Adrenal gland (tissue), 12 donors: ENCODE data around the gene TPM2. TPM values are rescaled to one million over a fixed set of nuclear protein-coding genes. Genes with fewer than 3 reads are reported as not detected.
"Not testable (repeated sequence)": the region's sequence is repeated elsewhere in the genome, so short reads cannot be mapped to it uniquely, and the experiment has no call there.

ENCODE experiments used
- DNase-seq, 7 donors: peaks; one replicate each; pipeline ENCODE4 v3.0.0-alpha.2; 2019 to 2020
- H3K27ac ChIP-seq, 5 donors: fragments of 200-600 bp; sonication (generic) in 4 of 5; 1 replicate in 3 of 5; 2 replicates in 2 of 5; pipeline versions ENCODE4 v1.5.1 to v1.8.0; 2016 to 2020; ENCODE audit warnings: mild to moderate bottlenecking in 1 of 5
- H3K27me3 ChIP-seq: fragments of 200-600 bp; 2 replicates; pipeline ENCODE4 v1.8.0; 2021
- H3K36me3 ChIP-seq, 2 donors: fragments of 200-600 bp; replicated peaks in 1 of 2; 1 replicate in 1 of 2; 2 replicates in 1 of 2; pipeline versions ENCODE4 v1.5.1 to v1.8.0; 2018 to 2022
- H3K4me1 ChIP-seq, 2 donors: fragments of 200-600 bp; replicated peaks in 1 of 2; 1 replicate in 1 of 2; 2 replicates in 1 of 2; pipeline versions ENCODE4 v1.5.1 to v1.8.0; 2018 to 2021
- H3K4me3 ChIP-seq, 4 donors: fragments of 200-600 bp; sonication (generic) in 3 of 4; one replicate each; pipeline ENCODE4 v1.5.1; 2016 to 2018
- H3K9me3 ChIP-seq, 3 donors: fragments of 200-600 bp; sonication (generic) in 1 of 3; replicated peaks in 1 of 3; 1 replicate in 2 of 3; 2 replicates in 1 of 3; pipeline versions ENCODE4 v1.5.1 to v1.8.0; 2016 to 2021
- POLR2A ChIP-seq, 2 donors: fragments of 450-650 bp; IDR thresholded peaks; one replicate each; pipeline ENCODE4 v1.6.1; 2017; ENCODE audit warnings: antibody characterized with exemption in 2 of 2, mild to moderate bottlenecking in 2 of 2, moderate library complexity in 1 of 2
- WGBS, 4 donors: extraction: QIAGEN DNeasy Blood & Tissue Kit in 2 of 4; methylation state at CpG; one replicate each; pipeline versions ENCODE4 v1.1.5 to v1.1.7; 2013 to 2017; 5-methylcytosine and 5-hydroxymethylcytosine counted together
- intact Hi-C, 2 donors: fragments of 100-400 bp; cut with DNase I; formaldehyde crosslinking; loops; one replicate each; pipeline versions ENCODE4 v1.14.1 to v1.15.0; 2022 to 2023
- polyA plus RNA-seq, 3 donors: library from polyadenylated mRNA; stranded (reverse); fragments of 200-250 nt in 2 of 3; fragments of 350-450 nt in 1 of 3; fragmentation: Illumina TruSeq in 1 of 3; extraction: RNeasy Lipid Tissue Mini Kit (QIAGEN cat#74804) in 1 of 3; gene quantifications; one replicate each; pipeline ENCODE4 v1.2.3, GENCODE V29; 2013 to 2014
- total RNA-seq, 9 donors: library from RNA; depleted of rRNA in 4 of 9; stranded (reverse); fragments of >200 nt in 4 of 9; fragments of 120-200 nt in 1 of 9; fragmentation: NEBNext Ultra II Directional in 1 of 9; extraction: Animal tissue kit (Norgen Biotek cat#: 25700) in 1 of 9; gene quantifications; one replicate each; pipeline versions ENCODE4 v1.1.0 to v1.2.4, GENCODE V29; 2013 to 2023
- TF ChIP-seq, protein P1 (sequence below), 6 experiments: fragments of 450-650 bp in 4 of 6; fragments of 200-600 bp in 2 of 6; sonication (generic) in 1 of 6; IDR thresholded peaks; 1 replicate in 5 of 6; 2 replicates in 1 of 6; pipeline versions ENCODE4 v1.5.1 to v1.8.0; 2016 to 2021; ENCODE audit warnings: antibody characterized with exemption in 6 of 6, mild to moderate bottlenecking in 2 of 6, moderate library complexity in 1 of 6
- donor health status: healthy with polysubstance abuse.
- donor health status: Bipolar disorder and iron deficiency.
- donor health status: DM: yes; HTN: yes; CAD: no.
- donor health status: DM: no; HTN: no; CAD: no.
- donor health status: DM: no; HTN: no; CAD: no.
- donor health status: DM: yes; HTN: yes; CAD: no.

TPM2 gene
- total and polyA plus RNA-seq, 12 donors = 188 to 1,472 (median 397) TPM

DNA sequence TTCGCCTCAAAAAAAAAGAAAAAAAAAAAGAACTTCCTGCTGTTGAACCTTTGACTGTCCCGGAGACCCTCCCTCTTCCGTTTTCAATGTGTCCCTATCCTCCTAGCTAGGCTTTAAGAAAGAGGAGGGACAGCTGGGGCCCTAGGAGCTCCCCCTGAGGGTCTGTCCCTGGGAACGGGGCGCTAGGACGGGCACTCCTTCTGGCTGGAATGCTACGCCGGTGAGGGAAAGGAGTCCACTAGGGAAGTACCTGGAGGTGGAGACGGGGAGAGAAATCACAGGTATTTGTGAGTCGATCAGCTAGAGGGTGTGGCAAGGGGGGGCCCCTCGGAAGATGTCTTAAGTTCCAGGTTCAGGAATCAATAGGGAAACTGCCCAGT is 43.6 kb downstream of the TPM2 start:
- Histone ChIP-seq H3K4me3 (peak overlapping the region; percentile 27 to 69 (median 58)), H3K27me3 (no peaks in the 10 kb centered on the region), H3K36me3 (no peaks in the 10 kb centered on the region), H3K9me3 (no peaks in the 10 kb centered on the region), H3K4me1 (peaks cover 3 to 18% of the 10 kb centered on the region in 2 donors), H3K27ac (peak overlapping the region; percentile 43 to 92 (median 79))
- WGBS, 4 donors = 3 to 8% (median 4%) methylated on average over 11 of the region's 11 CpGs
- intact Hi-C loops = loop anchor here in 1 of 2 donors (5.0 kb wide), 1 partner anchor 39 kb away; the partner anchor contains the start of gene TESK1
- peak in 1 of 7 donors; percentile 33 for DNase-seq
- TF ChIP-seq, protein P1, sequence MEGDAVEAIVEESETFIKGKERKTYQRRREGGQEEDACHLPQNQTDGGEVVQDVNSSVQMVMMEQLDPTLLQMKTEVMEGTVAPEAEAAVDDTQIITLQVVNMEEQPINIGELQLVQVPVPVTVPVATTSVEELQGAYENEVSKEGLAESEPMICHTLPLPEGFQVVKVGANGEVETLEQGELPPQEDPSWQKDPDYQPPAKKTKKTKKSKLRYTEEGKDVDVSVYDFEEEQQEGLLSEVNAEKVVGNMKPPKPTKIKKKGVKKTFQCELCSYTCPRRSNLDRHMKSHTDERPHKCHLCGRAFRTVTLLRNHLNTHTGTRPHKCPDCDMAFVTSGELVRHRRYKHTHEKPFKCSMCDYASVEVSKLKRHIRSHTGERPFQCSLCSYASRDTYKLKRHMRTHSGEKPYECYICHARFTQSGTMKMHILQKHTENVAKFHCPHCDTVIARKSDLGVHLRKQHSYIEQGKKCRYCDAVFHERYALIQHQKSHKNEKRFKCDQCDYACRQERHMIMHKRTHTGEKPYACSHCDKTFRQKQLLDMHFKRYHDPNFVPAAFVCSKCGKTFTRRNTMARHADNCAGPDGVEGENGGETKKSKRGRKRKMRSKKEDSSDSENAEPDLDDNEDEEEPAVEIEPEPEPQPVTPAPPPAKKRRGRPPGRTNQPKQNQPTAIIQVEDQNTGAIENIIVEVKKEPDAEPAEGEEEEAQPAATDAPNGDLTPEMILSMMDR (IDR thresholded peaks at IDR 0.05) = no peak
- no peak for TF ChIP-seq POLR2A (IDR thresholded peaks at IDR 0.05)

DNA sequence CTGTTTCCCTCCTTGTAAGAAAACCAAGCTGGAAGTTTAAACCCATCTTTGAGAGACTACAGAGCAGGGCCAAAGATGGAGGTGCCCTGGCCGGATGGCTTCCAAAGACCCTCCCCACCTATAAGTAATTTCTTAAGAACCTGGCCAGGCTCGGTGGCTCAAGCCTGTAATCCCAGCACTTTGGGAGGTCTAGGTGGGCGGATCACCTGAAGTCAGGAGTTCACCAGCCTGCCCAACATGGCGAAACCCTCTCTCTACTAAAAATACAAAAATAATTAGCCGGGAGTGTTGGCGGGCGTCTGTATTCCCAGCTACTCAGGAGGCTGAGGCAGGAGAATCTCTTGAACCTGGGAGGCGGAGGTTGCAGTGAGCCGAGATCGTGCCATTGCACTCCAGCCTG is 44.0 kb downstream of the TPM2 start:
- not testable (repeated sequence) for H3K36me3 ChIP-seq, H3K9me3 ChIP-seq, H3K27me3 ChIP-seq
- peak in 1 of 7 donors; percentile 48 for DNase-seq
- Histone ChIP-seq H3K27ac (peak overlapping the region in 4 of 5 donors; percentile 17 to 92 (median 61)), H3K4me3 (peak overlapping the region in 2 of 4 donors; percentile 55 to 69), H3K4me1 (peaks cover 3 to 18% of the 10 kb centered on the region in 2 donors)
- 46 to 53% (median 52%) methylated on average over 10 of the region's 10 CpGs for WGBS, 4 donors
- intact Hi-C loops = loop anchor here in 1 of 2 donors (5.0 kb wide), 1 partner anchor 38 kb away; the partner anchor contains the start of gene TESK1

DNA sequence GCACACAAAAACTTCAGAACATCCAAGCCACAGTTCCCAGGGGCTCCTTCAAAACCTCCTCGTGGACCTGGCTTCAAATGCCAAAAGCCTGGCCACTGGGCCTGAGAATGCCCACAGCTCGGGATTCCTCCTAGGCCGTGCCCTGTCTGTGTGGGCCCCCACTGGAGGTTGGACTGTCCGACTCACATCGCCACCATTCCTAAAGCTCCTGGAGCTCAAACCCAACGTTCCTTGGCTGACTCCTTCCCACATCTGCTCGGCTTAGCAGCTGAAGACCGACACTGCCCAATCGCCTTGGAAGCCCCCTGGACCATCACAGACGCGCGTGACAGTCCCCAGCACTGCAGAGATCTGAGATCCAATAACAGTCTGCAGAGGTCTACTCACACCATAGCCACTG is 46.7 kb downstream of the TPM2 start:
- Histone ChIP-seq H3K4me1 (peaks cover 3 to 31% of the 10 kb centered on the region in 2 donors), H3K36me3 (no peaks in the 10 kb centered on the region), H3K27me3 (no peaks in the 10 kb centered on the region), H3K27ac (no peak overlapping the region), H3K9me3 (no peaks in the 10 kb centered on the region), H3K4me3 (no peak overlapping the region)
- intact Hi-C loops = no loop called here
- TF ChIP-seq, protein P1 (IDR thresholded peaks at IDR 0.05) = no peak
- no peak for TF ChIP-seq POLR2A (IDR thresholded peaks at IDR 0.05)
- WGBS, 4 donors = 95 to 98% (median 95%) methylated on average over 12 of the region's 12 CpGs
- DNase-seq = no peak

DNA sequence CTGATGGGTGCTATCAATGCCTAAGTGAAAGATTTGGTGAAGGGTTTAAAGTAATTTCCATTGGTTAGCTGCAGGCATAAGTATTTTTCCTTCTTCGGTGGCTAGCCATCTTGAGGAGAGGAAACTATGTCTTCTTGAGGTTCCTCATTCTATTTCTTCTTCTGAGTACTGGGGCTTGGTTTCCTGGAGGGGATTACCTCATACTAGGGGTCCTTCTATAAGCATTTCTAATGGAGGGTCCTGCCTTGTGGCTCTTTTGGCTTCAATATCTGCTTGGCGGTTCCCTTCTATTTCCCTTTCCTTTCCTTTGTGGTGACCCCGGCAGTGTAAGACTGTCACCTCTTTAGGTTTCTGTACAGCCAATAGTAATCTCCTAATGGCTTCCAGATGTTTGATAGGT is 48.2 kb downstream of the TPM2 start:
- intact Hi-C loops, DNase-seq: not testable (repeated sequence)

DNA sequence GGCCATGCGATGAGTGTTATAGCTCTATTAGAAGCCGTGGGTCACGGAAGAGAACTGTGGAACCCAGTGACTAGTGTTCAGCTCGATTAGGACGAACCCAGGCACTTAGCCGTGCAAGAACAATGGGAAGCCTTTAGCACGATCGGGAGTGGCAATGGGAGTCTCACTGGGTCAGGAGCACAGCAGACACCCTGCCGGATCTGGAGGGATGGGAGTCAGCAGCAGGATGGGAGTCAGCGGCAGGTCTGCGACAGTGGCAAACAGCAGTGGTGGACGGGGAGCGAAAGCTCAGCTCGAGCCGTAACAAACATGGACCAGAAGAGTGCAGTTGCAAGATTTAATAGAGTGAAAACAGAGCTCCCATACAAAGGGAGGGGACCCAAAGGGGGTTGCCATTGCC is 49.3 kb downstream of the TPM2 start:
- H3K27me3 ChIP-seq, H3K9me3 ChIP-seq, DNase-seq, H3K27ac ChIP-seq, intact Hi-C loops, H3K4me3 ChIP-seq, H3K36me3 ChIP-seq: not testable (repeated sequence)
- whole genome bisulfite sequencing, 4 donors = 95 to 98% (median 97%) methylated on average over 15 of the region's 15 CpGs
- H3K4me1 ChIP-seq = peaks cover 4 to 34% of the 10 kb centered on the region in 2 donors

More for the DNA sequence above, 48.2 kb downstream of the TPM2 start:
- H3K4me1 ChIP-seq = peaks cover 0 to 29% of the 10 kb centered on the region in 2 donors
- 85 to 90% (median 87%) methylated on average over 3 of the region's 3 CpGs for WGBS, 4 donors
- H3K27ac ChIP-seq, H3K4me3 ChIP-seq, H3K9me3 ChIP-seq, H3K36me3 ChIP-seq, H3K27me3 ChIP-seq: not testable (repeated sequence)

DNA sequence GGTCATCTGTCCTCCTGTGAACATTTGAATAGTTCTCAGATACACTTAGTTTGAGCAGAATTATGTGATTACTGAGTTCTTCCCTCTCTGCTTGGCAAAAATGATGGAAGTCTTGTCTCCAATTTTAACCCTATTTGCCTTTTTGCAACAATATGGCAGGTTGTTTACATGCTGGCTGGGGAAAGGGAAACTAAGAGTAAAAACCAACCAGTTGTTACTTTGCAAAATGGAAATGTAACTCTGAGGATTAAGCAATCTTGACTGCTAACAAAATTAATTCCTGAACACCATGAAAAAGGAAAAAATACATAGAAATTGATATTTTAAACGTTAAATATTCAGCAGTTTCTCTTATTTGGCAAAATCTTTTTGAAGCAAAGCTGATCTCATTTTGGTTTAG is 50.1 kb downstream of the TPM2 start:
- peaks cover 8 to 35% of the 10 kb centered on the region in 2 donors for H3K4me1 ChIP-seq
- intact Hi-C loops = no loop called here

DNA sequence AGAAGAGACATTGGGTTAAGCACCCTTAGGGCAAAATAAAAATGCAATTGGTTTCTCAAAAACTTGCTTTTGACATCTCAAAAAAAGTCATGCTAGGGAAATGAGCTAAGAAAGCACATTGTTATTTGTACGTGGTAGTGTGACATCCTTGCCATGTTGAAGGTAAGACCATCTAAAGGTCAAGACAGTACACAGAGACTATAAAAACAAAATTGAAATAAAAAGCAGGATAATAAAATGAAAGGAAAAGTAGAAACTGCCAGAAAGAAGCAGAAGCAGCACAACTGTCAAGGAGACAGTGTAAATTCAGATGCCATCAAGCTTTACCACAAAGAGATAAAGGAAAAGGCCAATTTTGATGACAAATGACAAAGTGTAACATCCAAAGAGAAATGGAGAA is 50.5 kb downstream of the TPM2 start:
- WGBS, 4 donors = 23 to 47% (median 28%) methylated on average over 1 of the region's 1 CpG
- intact Hi-C loops, H3K9me3 ChIP-seq, H3K36me3 ChIP-seq, H3K27me3 ChIP-seq, H3K4me3 ChIP-seq, DNase-seq: not testable (repeated sequence)
- H3K27ac ChIP-seq = peak overlapping the region in 1 of 5 donors; percentile 37
- H3K4me1 ChIP-seq = peaks cover 8 to 35% of the 10 kb centered on the region in 2 donors

More for the DNA sequence above, 50.1 kb downstream of the TPM2 start:
- no peaks in the 10 kb centered on the region for H3K9me3 ChIP-seq
- TF ChIP-seq, protein P1 (IDR thresholded peaks at IDR 0.05) = no peak
- no peak for TF ChIP-seq POLR2A (IDR thresholded peaks at IDR 0.05)
- H3K27ac ChIP-seq = peak overlapping the region in 1 of 5 donors; percentile 37
- H3K27me3 ChIP-seq = no peaks in the 10 kb centered on the region
- WGBS, 4 donors = 78 to 93% (median 81%) methylated on average over 1 of the region's 1 CpG
- DNase-seq = no peak
- no peaks in the 10 kb centered on the region for H3K36me3 ChIP-seq
- H3K4me3 ChIP-seq = no peak overlapping the region

DNA sequence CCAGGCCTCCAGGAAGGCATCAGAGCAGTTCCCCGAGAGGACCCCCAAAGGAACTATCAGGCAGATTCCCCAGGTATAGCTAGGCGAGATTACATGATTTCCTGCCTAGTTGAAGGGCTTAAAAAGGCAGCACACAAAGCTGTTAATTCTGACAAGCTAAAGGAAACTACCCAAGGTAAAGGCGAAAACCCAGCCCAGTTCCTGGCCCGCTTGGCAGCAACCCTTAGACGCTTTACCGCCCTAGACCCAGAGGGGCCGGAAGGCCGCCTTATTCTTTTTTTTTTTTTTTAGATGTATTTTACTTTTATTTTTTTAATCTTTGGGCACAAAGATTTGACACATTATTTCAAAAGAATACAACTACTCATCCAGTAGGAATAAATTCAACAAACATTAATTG is 51.0 kb downstream of the TPM2 start:
- H3K9me3 ChIP-seq, DNase-seq, H3K27ac ChIP-seq, H3K36me3 ChIP-seq, intact Hi-C loops, H3K27me3 ChIP-seq, H3K4me3 ChIP-seq: not testable (repeated sequence)
- H3K4me1 ChIP-seq = peaks cover 8 to 35% of the 10 kb centered on the region in 2 donors
- WGBS, 4 donors = 52 to 76% (median 69%) methylated on average over 6 to 7 of the region's 8 CpGs
